OCI-LY7 (cell line): Measurements from ENCODE around the gene SAMD8. TPM values are rescaled to one million over a fixed set of nuclear protein-coding genes. Genes with fewer than 3 reads are reported as not detected.

Source experiments
- BruUV-seq: library from RNA; stranded (reverse); fragments of 400-500 nt; replicated peaks from 2 replicates; lab custom pipeline; 2021; lab: Mats Ljungman, UMichigan
- CTCF ChIA-PET: fragments of 300-600 bp; sonication (Branson Sonifier 250); formaldehyde crosslinking; loops from one replicate; lab custom pipeline; 2022; ENCODE audit warnings: antibody characterized with exemption; ENCODE audit not compliant: unreplicated experiment; lab: Charles Lee
- POLR2A ChIA-PET: fragments of 300-600 bp; sonication (Branson Sonifier 250); formaldehyde crosslinking; loops from one replicate; lab custom pipeline; 2022; ENCODE audit warnings: antibody characterized with exemption; lab: Charles Lee
- DNase-seq: peaks from one replicate; pipeline ENCODE4 v3.0.0-alpha.2; 2015; ENCODE audit warnings: low spot score
- H2AFZ ChIP-seq: fragments of 200-600 bp; sonication (generic), shearing (Covaris generic); 2 replicates; pipeline ENCODE4 v1.6.1; 2014; ENCODE audit warnings: mild to moderate bottlenecking, antibody characterized with exemption, low read length, moderate library complexity
- H3K27ac ChIP-seq: fragments of 200-600 bp; sonication (generic); 2 replicates; pipeline ENCODE4 v1.5.1; 2014; ENCODE audit warnings: mixed run types, low read depth, mild to moderate bottlenecking, moderate library complexity, low read length, inconsistent platforms; ENCODE audit not compliant: poor library complexity, severe bottlenecking
- H3K36me3 ChIP-seq: fragments of 200-600 bp; sonication (generic); 2 replicates; pipeline ENCODE4 v1.6.1; 2014; ENCODE audit warnings: mild to moderate bottlenecking, antibody characterized with exemption, low read length, moderate library complexity, mixed read lengths; ENCODE audit not compliant: insufficient read depth
- H3K4me1 ChIP-seq: fragments of 200-600 bp; sonication (generic); 2 replicates; pipeline ENCODE4 v1.5.1; 2014; ENCODE audit warnings: mild to moderate bottlenecking, low read length; ENCODE audit not compliant: insufficient read depth, poor library complexity, severe bottlenecking
- H3K4me2 ChIP-seq: fragments of 200-600 bp; sonication (generic); 2 replicates; pipeline ENCODE4 v1.6.1; 2014; ENCODE audit warnings: mild to moderate bottlenecking, low read length
- H3K4me3 ChIP-seq: fragments of 200-600 bp; sonication (generic); 2 replicates; pipeline ENCODE4 v1.5.1; 2014; ENCODE audit warnings: mild to moderate bottlenecking, low read depth, low read length; ENCODE audit not compliant: poor library complexity, severe bottlenecking
- H3K79me2 ChIP-seq: fragments of 200-600 bp; sonication (generic); 2 replicates; pipeline ENCODE4 v1.6.1; 2016; ENCODE audit warnings: low read depth, mild to moderate bottlenecking, low read length, moderate library complexity, mixed read lengths; ENCODE audit not compliant: insufficient read depth
- H3K9me2 ChIP-seq: fragments of 200-600 bp; sonication (generic); 2 replicates; pipeline ENCODE4 v1.6.1; 2016; ENCODE audit warnings: mild to moderate bottlenecking, low read length, mixed read lengths; ENCODE audit not compliant: insufficient read depth
- H3K9me3 ChIP-seq: fragments of 200-600 bp; sonication (generic); 2 replicates; pipeline ENCODE4 v1.6.1; 2014; ENCODE audit warnings: mild to moderate bottlenecking, mixed run types, low read length, mixed read lengths
- H4K20me1 ChIP-seq: fragments of 200-600 bp; sonication (generic); 2 replicates; pipeline ENCODE4 v1.6.1; 2014; ENCODE audit warnings: mild to moderate bottlenecking, antibody characterized with exemption, low read length, moderate library complexity, mixed read lengths; ENCODE audit not compliant: insufficient read depth
- EZH2phosphoT487 ChIP-seq: fragments of 200-600 bp; sonication (generic); IDR thresholded peaks from 2 replicates; pipeline ENCODE4 v1.6.1; 2018; ENCODE audit warnings: low read depth, borderline replicate concordance, mild to moderate bottlenecking, mixed run types, antibody characterized with exemption, low read length, moderate library complexity, mixed read lengths
- intact Hi-C: fragments of 100-400 bp; cut with micrococcal nuclease; formaldehyde crosslinking; loops from one replicate; pipeline ENCODE4 v1.10.0; 2022; ENCODE audit not compliant: unreplicated experiment
- total RNA-seq, 2 experiments: library from RNA; depleted of rRNA in 1 of 2; stranded (reverse); fragments of >200 nt in 1 of 2; shearing (Covaris generic) in 1 of 2; gene quantifications; 2 replicates each; pipeline ENCODE4 v1.2.3, GENCODE V29; 2014 to 2022
- TF ChIP-seq, protein P1 (sequence below): fragments of 200-600 bp; sonication (generic); conservative IDR thresholded peaks from 2 replicates; pipeline ENCODE4 v1.5.1; 2014; ENCODE audit warnings: mild to moderate bottlenecking, antibody characterized with exemption, low read length, moderate library complexity, mixed read lengths

Gene SAMD8
- total RNA-seq, 2 experiments from 2014 or later: 8.8 to 16.7 TPM

GRCh38 chr10:75103881-75104686 is 7.4 kb upstream of the SAMD8 start:
- TF ChIP-seq, protein P1, sequence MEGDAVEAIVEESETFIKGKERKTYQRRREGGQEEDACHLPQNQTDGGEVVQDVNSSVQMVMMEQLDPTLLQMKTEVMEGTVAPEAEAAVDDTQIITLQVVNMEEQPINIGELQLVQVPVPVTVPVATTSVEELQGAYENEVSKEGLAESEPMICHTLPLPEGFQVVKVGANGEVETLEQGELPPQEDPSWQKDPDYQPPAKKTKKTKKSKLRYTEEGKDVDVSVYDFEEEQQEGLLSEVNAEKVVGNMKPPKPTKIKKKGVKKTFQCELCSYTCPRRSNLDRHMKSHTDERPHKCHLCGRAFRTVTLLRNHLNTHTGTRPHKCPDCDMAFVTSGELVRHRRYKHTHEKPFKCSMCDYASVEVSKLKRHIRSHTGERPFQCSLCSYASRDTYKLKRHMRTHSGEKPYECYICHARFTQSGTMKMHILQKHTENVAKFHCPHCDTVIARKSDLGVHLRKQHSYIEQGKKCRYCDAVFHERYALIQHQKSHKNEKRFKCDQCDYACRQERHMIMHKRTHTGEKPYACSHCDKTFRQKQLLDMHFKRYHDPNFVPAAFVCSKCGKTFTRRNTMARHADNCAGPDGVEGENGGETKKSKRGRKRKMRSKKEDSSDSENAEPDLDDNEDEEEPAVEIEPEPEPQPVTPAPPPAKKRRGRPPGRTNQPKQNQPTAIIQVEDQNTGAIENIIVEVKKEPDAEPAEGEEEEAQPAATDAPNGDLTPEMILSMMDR: no peak
- TF ChIP-seq EZH2phosphoT487: no peak
- CTCF ChIA-PET: no interaction called here
- H3K9me3 ChIP-seq: no peaks in the 10 kb centered on the region
- BruUV-seq: no TSS peak
- no peak overlapping the region for H3K4me3 ChIP-seq
- no peak overlapping the region for H3K4me2 ChIP-seq
- intact Hi-C loops: no loop called here
- no peaks in the 10 kb centered on the region for H3K36me3 ChIP-seq
- DNase-seq: no peak
- no peak overlapping the region for H3K27ac ChIP-seq
- H4K20me1 ChIP-seq: no peaks in the 10 kb centered on the region
- H3K79me2 ChIP-seq: no peaks in the 10 kb centered on the region
- H2AFZ ChIP-seq: no peak overlapping the region
- POLR2A ChIA-PET: interaction anchor here (0.6 kb wide), 1 partner anchor 836 kb away, joined by 3 read pairs; no protein-coding TSS in a partner anchor
- no peaks in the 10 kb centered on the region for H3K4me1 ChIP-seq
- no peaks in the 10 kb centered on the region for H3K9me2 ChIP-seq

DNA sequence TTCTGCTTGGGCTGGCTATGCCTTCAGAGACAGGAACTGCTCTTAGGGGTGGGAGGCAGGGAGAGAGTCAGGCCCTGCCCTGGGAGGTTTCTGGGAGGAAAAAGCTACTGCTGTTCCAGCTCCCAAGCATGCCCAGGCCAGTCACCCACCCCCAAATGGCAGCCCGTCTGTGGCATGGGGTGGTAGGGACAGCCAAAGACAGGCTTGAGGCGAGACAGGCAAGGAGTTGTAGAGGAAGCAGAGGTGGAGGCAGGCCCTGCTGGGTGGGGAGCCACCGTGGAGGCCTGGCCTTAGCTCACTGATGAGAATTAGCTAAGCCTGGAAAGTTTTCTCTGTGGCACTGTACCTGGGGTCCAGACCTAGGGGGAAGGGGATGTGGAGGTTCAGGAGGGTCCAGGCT is 6.6 kb upstream of the SAMD8 start:
- Histone ChIP-seq H3K79me2 (no peaks in the 10 kb centered on the region), H3K9me3 (no peaks in the 10 kb centered on the region), H3K9me2 (no peaks in the 10 kb centered on the region), H3K36me3 (no peaks in the 10 kb centered on the region), H4K20me1 (no peaks in the 10 kb centered on the region), H2AFZ (no peak overlapping the region), H3K27ac (no peak overlapping the region), H3K4me3 (no peak overlapping the region), H3K4me1 (no peaks in the 10 kb centered on the region), H3K4me2 (no peak overlapping the region)
- intact Hi-C loops: no loop called here
- no peak for TF ChIP-seq EZH2phosphoT487
- TF ChIP-seq, protein P1: no peak
- DNase-seq: no peak
- ChIA-PET CTCF (no interaction called here), POLR2A (interaction anchor here (0.6 kb wide), 1 partner anchor 243 kb away, joined by 3 read pairs; no protein-coding TSS in a partner anchor)
- BruUV-seq: no TSS peak

DNA sequence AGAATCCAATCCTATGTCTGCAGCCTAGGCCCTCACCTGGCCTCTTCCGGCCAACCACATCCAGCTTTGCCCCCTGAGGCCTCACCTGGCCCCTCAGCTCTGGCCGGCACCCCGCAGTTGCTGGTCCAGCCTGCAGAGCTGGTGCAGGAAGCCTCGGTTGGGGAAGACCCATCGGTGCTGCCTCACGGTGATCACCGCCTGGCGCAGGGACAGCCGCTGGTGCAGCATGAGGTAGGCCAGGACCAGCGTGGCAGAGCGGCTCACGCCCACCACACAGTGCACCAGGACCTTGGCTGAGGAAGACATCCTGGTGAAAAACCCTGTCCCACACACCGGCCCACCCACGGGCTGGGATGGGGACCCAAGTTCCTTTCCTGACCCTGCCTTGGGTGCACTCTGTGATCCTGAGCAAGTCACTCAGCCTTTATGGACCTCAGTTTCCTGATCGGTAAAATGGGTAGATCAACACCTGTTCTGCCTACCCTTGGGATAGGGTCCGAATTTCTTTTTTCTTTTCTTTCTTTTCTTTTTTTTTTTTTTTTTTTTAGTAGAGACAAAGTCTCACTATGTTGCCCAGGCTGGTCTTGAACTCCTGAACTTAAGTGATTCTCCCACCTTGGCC is 5.8 kb upstream of the SAMD8 start:
- POLR2A ChIA-PET: interaction anchor here (0.6 to 1.3 kb wide), 2 partner anchors 23 to 244 kb away, joined by 3 read pairs; no protein-coding TSS in a partner anchor
- H3K9me2 ChIP-seq: no peaks in the 10 kb centered on the region
- no TSS peak for BruUV-seq
- no peaks in the 10 kb centered on the region for H3K36me3 ChIP-seq
- no peak overlapping the region for H3K4me3 ChIP-seq
- H4K20me1 ChIP-seq: no peaks in the 10 kb centered on the region
- no peaks in the 10 kb centered on the region for H3K9me3 ChIP-seq
- no peak overlapping the region for H3K4me2 ChIP-seq
- TF ChIP-seq, protein P1: no peak
- no peak for TF ChIP-seq EZH2phosphoT487
- H3K79me2 ChIP-seq: no peaks in the 10 kb centered on the region
- H3K4me1 ChIP-seq: peaks cover 7% of the 10 kb centered on the region
- intact Hi-C loops: no loop called here
- H2AFZ ChIP-seq: no peak overlapping the region
- no peak overlapping the region for H3K27ac ChIP-seq
- no peak for DNase-seq
- CTCF ChIA-PET: no interaction called here
